Body of pancreas (tissue), 4 donors: ENCODE data around the gene PLEKHA7. TPM values are rescaled to one million over a fixed set of nuclear protein-coding genes. Genes with fewer than 3 reads are reported as not detected.

Source experiments
- ATAC-seq: fragments of 150-250 bp; one replicate; pipeline ENCODE4 v1.9.1; 2016
- DNase-seq, 4 donors: peaks; one replicate each; pipeline ENCODE4 v3.0.0-alpha.2; 2019
- H3K27ac ChIP-seq, 4 donors: fragments of 200-600 bp; sonication (generic); 1 replicate in 3 of 4; 2 replicates in 1 of 4; pipeline versions ENCODE4 v1.5.1 to v1.6.1; 2016 to 2019; ENCODE audit warnings: mild to moderate bottlenecking in 1 of 4, mixed read lengths in 1 of 4, moderate library complexity in 1 of 4
- H3K27me3 ChIP-seq, 2 donors: fragments of 200-600 bp; sonication (generic); one replicate each; pipeline ENCODE4 v1.6.0; 2016; ENCODE audit warnings: mild to moderate bottlenecking in 1 of 2
- H3K36me3 ChIP-seq, 2 donors: fragments of 200-600 bp; sonication (generic); replicated peaks in 1 of 2; 2 replicates each; pipeline ENCODE4 v1.5.1; 2016; ENCODE audit warnings: low read depth in 2 of 2; ENCODE audit not compliant: insufficient read depth in 1 of 2
- H3K4me1 ChIP-seq: fragments of 200-600 bp; sonication (generic); one replicate; pipeline ENCODE4 v1.6.0; 2016
- H3K4me3 ChIP-seq, 2 donors: fragments of 200-600 bp; sonication (generic); 1 replicate in 1 of 2; 2 replicates in 1 of 2; pipeline ENCODE4 v1.5.1; 2016 to 2019
- H3K9me3 ChIP-seq, 3 donors: fragments of 200-600 bp; sonication (generic); 1 replicate in 2 of 3; 2 replicates in 1 of 3; pipeline ENCODE4 v1.5.1; 2016
- POLR2A ChIP-seq, 3 donors: fragments of 450-650 bp; IDR thresholded peaks; one replicate each; pipeline ENCODE4 v1.6.1; 2016; ENCODE audit warnings: antibody characterized with exemption in 3 of 3, mild to moderate bottlenecking in 2 of 3
- WGBS, 2 donors: methylation state at CpG; one replicate each; pipeline ENCODE4 v1.1.5; 2017; 5-methylcytosine and 5-hydroxymethylcytosine counted together
- intact Hi-C: fragments of 100-400 bp; cut with DNase I; formaldehyde crosslinking; loops from one replicate; pipeline ENCODE4 v1.15.1; 2023
- total RNA-seq, 2 donors: library from RNA; depleted of rRNA; stranded (reverse); fragments of >200 nt; gene quantifications; one replicate each; pipeline ENCODE4 v1.1.0, GENCODE V29; 2016
- TF ChIP-seq, protein P1 (sequence below), 7 experiments: fragments of 450-650 bp in 4 of 7; fragments of 200-600 bp in 3 of 7; sonication (generic) in 3 of 7; IDR thresholded peaks; one replicate each; pipeline ENCODE4 v1.5.1; 2016 to 2019; ENCODE audit warnings: antibody characterized with exemption in 7 of 7

The PLEKHA7 gene
- total RNA-seq, 2 donors from 2014 or later = 30.4 to 34.6 TPM

- peaks cover 15% of the 10 kb centered on the region for H3K4me1 ChIP-seq
- 66 to 68% methylated on average over 2 of the region's 2 CpGs for WGBS, 2 donors
- intact Hi-C loops = no loop called here
- TF ChIP-seq, protein P1, sequence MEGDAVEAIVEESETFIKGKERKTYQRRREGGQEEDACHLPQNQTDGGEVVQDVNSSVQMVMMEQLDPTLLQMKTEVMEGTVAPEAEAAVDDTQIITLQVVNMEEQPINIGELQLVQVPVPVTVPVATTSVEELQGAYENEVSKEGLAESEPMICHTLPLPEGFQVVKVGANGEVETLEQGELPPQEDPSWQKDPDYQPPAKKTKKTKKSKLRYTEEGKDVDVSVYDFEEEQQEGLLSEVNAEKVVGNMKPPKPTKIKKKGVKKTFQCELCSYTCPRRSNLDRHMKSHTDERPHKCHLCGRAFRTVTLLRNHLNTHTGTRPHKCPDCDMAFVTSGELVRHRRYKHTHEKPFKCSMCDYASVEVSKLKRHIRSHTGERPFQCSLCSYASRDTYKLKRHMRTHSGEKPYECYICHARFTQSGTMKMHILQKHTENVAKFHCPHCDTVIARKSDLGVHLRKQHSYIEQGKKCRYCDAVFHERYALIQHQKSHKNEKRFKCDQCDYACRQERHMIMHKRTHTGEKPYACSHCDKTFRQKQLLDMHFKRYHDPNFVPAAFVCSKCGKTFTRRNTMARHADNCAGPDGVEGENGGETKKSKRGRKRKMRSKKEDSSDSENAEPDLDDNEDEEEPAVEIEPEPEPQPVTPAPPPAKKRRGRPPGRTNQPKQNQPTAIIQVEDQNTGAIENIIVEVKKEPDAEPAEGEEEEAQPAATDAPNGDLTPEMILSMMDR (IDR thresholded peaks at IDR 0.05) = no peak
- TF ChIP-seq POLR2A (IDR thresholded peaks at IDR 0.05) = no peak
- H3K36me3 ChIP-seq = peaks cover 0 to 39% of the 10 kb centered on the region in 2 donors
- no peaks in the 10 kb centered on the region for H3K9me3 ChIP-seq
- no peaks in the 10 kb centered on the region for H3K27me3 ChIP-seq
- H3K4me3 ChIP-seq = no peak overlapping the region
- no peak for ATAC-seq
- H3K27ac ChIP-seq = no peak overlapping the region
- DNase-seq = no peak
Measured at GRCh38 chr11:16749666-16750065, 264.5 kb downstream of the PLEKHA7 start.

DNA sequence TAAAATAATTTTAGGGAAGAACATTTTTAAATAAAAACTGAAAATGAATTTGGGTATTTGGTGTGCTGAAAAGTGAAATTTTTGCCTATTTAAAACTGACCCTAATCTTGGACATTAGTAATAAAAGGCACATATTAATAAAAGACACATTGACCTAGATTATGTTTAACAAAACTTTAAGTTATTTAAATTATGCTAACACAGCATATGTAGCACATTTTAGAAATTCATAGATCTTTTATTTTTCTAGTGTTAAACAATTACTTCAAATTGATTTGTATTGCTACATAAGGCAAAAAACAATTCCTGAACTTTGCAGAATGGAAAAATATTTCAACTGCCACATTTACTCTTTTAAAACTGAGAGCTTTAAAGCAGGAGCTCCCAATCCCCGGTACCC, 265.1 kb downstream of the PLEKHA7 start:
- ATAC-seq (no peak), DNase-seq (no peak)
- WGBS, 2 donors = 95% methylated on average over 1 of the region's 1 CpG
- Histone ChIP-seq H3K9me3 (no peaks in the 10 kb centered on the region), H3K27ac (no peak overlapping the region), H3K4me1 (peaks cover 21% of the 10 kb centered on the region), H3K36me3 (peaks cover 0 to 39% of the 10 kb centered on the region in 2 donors), H3K27me3 (no peaks in the 10 kb centered on the region), H3K4me3 (no peak overlapping the region)
- intact Hi-C loops = no loop called here
- TF ChIP-seq, protein P1 (IDR thresholded peaks at IDR 0.05) = no peak
- TF ChIP-seq POLR2A (IDR thresholded peaks at IDR 0.05) = no peak

DNA sequence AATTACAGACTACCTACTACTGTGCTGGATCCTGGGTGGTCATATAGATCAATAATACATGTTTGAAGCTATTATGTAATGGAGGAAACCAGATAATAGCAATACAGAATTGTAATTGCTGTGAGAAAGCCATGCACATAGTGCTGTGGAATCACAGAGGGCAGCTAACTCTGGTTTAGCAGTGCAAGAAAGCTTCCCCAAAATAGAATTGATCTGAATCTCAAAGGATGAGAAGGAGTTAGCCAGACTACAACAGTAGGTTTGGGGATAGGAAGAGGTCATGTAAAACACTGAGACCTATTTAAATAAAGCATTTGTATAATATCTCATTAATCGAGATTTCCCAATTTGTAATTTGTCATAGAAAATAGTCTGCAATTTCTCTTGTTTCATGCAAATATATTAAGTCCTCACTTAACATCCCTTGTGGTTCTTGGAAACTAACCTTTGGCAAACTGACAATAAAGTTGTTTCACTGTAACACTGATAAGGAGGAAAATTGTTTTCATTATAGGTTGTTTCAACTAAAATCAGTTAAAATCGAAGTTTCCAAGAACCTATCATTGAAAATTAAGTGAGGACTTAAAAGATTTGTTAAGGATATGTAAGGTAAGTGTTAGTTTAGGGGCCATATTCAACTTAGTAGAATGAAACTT, 268.1 kb downstream of the PLEKHA7 start:
- TF ChIP-seq POLR2A (IDR thresholded peaks at IDR 0.05) = no peak
- TF ChIP-seq, protein P1 (IDR thresholded peaks at IDR 0.05) = no peak
- H3K27me3 ChIP-seq = no peaks in the 10 kb centered on the region
- no peak overlapping the region for H3K4me3 ChIP-seq
- no peaks in the 10 kb centered on the region for H3K9me3 ChIP-seq
- intact Hi-C loops = no loop called here
- no peak overlapping the region for H3K27ac ChIP-seq
- no peak for ATAC-seq
- 51% methylated on average over 2 of the region's 2 CpGs for whole genome bisulfite sequencing, 2 donors
- DNase-seq = no peak
- peaks cover 46% of the 10 kb centered on the region for H3K4me1 ChIP-seq
- peaks cover 0 to 18% of the 10 kb centered on the region in 2 donors for H3K36me3 ChIP-seq

- Histone ChIP-seq H3K4me3 (no peak overlapping the region), H3K27ac (no peak overlapping the region), H3K27me3 (no peaks in the 10 kb centered on the region), H3K36me3 (peaks cover 0 to 5% of the 10 kb centered on the region in 2 donors), H3K9me3 (no peaks in the 10 kb centered on the region), H3K4me1 (peaks cover 62% of the 10 kb centered on the region)
- no peak for DNase-seq
- whole genome bisulfite sequencing, 2 donors = 90 to 93% methylated on average over 5 of the region's 5 CpGs
- no peak for ATAC-seq
- intact Hi-C loops = no loop called here
- TF ChIP-seq, protein P1 (IDR thresholded peaks at IDR 0.05) = no peak
- TF ChIP-seq POLR2A (IDR thresholded peaks at IDR 0.05) = no peak
Measured at GRCh38 chr11:16744128-16744725, 270.0 kb downstream of the PLEKHA7 start.

GRCh38 chr11:16743478-16743877, 270.7 kb downstream of the PLEKHA7 start:
- peaks cover 62% of the 10 kb centered on the region for H3K4me1 ChIP-seq

More at GRCh38 chr11:16743478-16743877, 270.7 kb downstream of the PLEKHA7 start:
- WGBS, 2 donors = 71 to 73% methylated on average over 4 of the region's 4 CpGs
- H3K4me3 ChIP-seq = no peak overlapping the region
- H3K9me3 ChIP-seq = no peaks in the 10 kb centered on the region
- TF ChIP-seq, protein P1 (IDR thresholded peaks at IDR 0.05) = no peak
- TF ChIP-seq POLR2A (IDR thresholded peaks at IDR 0.05) = no peak
- H3K27me3 ChIP-seq = no peaks in the 10 kb centered on the region
- ATAC-seq (no peak), DNase-seq (no peak)
- intact Hi-C loops = no loop called here
- no peak overlapping the region for H3K27ac ChIP-seq
- peaks cover 0 to 5% of the 10 kb centered on the region in 2 donors for H3K36me3 ChIP-seq
